Neural cell (in vitro differentiated cells): Measurements from ENCODE around the gene STRBP.

Source experiments
- CTCF ChIP-seq: fragments of 450-650 bp; IDR thresholded peaks from 2 replicates; pipeline ENCODE4 v1.5.1; 2014; ENCODE audit warnings: antibody characterized with exemption, mild to moderate bottlenecking, moderate library complexity; ENCODE audit not compliant: poor library complexity, severe bottlenecking
- EP300 ChIP-seq: fragments of 450-650 bp; conservative IDR thresholded peaks from 2 replicates; pipeline ENCODE4 v1.6.1; 2014; ENCODE audit warnings: antibody characterized with exemption, mild to moderate bottlenecking, moderate library complexity; ENCODE audit not compliant: poor library complexity, severe bottlenecking
- EZH2 ChIP-seq: fragments of 200-600, 300-800 bp; shearing (Covaris generic), sonication (generic); IDR thresholded peaks from 2 replicates; pipeline ENCODE4 v1.6.1; 2014; ENCODE audit warnings: antibody characterized with exemption, low read length, borderline replicate concordance, mild to moderate bottlenecking; ENCODE audit not compliant: insufficient read depth, poor library complexity, severe bottlenecking
- MXI1 ChIP-seq: fragments of 450-650 bp; conservative IDR thresholded peaks from 2 replicates; pipeline ENCODE4 v1.6.1; 2014; ENCODE audit warnings: antibody characterized with exemption, mild to moderate bottlenecking; ENCODE audit not compliant: poor library complexity, severe bottlenecking
- REST ChIP-seq: IDR thresholded peaks from 2 replicates; pipeline ENCODE4 v1.6.1; 2012; ENCODE audit warnings: borderline replicate concordance
- SMC3 ChIP-seq: fragments of 450-650 bp; conservative IDR thresholded peaks from 2 replicates; pipeline ENCODE4 v1.6.1; 2014; ENCODE audit warnings: antibody characterized with exemption, mild to moderate bottlenecking, moderate library complexity; ENCODE audit not compliant: poor library complexity
- TAF1 ChIP-seq: IDR thresholded peaks from 2 replicates; pipeline ENCODE4 v1.6.1; 2012; ENCODE audit warnings: low read depth

- TF ChIP-seq CTCF, result no peak
- TF ChIP-seq TAF1, result no peak
- no peak for TF ChIP-seq EP300
- TF ChIP-seq REST, result no peak
- no peak for TF ChIP-seq MXI1
- TF ChIP-seq EZH2, result no peak
- TF ChIP-seq SMC3, result no peak
Measured at GRCh38 chr9:123121457-123121856, 146.9 kb downstream of the STRBP start.
